Measurements from ENCODE around the gene ELL2.

Gene ELL2

DNA sequence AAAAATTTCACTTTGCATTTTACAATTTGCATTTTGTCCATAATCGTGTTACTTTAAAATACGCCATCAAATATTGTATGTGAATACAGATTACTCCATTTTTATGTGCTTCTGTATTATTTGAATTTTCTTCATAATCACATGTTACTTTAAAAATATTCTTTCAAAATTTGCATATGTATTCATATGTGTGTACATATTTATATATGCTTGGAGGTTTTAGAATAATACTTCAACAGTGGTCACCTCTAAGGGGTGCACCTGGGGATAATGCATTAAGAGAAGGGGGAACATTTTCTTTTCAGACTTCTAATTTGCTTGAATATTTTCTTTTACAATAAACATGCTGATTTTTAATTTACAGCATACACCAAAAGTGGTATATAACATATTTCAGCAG is 21.9 kb upstream of the ELL2 start:
- DNase-seq (ENCODE audit: low read depth in 2 of 3, low spot score in 2 of 3): no peak

DNA sequence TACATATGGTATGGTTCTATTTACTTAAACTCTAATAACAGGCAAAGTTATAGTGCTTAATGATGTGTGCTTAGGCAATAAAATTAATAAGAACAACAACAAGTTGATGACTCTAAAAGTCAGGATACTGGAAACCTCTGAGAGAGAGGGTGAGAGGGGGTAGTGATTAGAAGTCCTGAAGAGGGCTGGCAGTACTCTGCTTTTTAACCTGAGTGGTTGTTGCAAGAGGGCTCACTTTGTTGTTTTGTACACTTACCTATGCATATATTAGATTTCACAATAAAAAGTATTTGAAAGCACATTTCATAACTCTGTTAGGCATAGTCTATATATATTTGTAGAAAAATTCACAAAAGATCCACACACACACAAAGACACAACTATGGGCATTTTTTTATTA is 21.4 kb upstream of the ELL2 start:
- no peak for DNase-seq (ENCODE audit: low read depth in 2 of 3, low spot score in 2 of 3)

DNA sequence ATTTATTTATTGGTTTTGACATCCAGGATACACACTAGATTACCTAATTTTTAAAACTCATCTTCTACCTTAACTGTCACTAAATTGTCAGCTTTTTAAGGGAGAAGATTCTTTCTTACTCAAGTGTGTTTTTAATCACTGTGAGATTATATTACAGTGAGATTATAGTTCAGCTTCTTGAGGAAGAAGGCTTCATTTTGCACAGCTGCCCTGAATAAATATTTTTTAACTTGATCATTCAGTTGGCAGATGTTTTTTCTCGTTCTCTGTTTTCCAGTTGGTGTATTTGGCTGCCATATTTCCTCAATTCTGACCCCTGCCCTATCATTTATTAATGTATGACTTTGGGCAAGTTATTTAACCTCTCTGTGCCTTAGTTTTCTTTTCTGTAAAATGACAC is 15.0 kb upstream of the ELL2 start:
- no peak for DNase-seq (ENCODE audit: low read depth in 2 of 3, low spot score in 2 of 3)

DNA sequence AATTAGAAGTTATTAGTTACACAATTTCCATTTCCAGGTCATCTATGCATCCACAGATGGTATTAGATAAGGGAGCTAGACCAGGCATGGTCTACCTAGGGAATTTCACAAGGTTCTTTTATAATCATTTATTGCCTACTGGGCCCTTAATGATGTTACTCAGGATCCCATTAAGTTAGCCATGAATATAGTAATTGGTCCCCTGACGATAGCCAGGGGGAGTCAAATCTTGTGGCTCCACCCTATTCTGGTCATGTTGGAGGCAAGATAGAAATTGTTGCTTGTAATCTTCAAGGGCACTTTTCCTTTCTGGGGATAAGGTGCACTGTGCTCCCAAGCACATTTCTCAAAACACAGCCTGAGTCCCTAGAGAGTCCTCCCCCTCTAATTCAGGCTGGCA is 14.1 kb upstream of the ELL2 start:
- no peak for DNase-seq (ENCODE audit: low read depth in 2 of 3, low spot score in 2 of 3)

DNA sequence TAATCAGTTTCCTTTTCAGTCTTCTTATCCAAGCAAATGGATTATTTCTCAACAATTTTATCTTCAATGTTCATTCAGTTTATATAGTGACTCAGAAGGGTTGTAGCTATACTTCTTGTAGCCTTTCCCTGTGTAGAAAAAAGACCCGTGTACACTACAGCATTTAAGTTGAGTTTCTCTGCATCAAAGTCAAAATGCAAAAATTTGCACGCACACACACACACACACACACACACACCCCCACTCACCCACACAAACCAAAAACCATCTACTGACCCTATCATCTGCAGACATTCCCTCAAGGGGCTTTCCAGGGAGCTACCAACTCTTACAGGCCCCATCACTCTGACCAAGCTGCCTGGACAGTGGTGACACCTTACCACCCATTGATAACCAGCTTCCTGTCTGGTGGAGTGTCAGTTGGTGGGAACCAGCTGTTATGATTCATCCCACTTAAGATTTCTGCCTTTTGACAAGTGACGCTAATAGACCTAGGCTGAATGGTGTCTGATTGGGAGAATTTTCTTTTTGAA is 12.2 kb upstream of the ELL2 start:
- no peak for DNase-seq (ENCODE audit: low read depth in 2 of 3, low spot score in 2 of 3)

DNA sequence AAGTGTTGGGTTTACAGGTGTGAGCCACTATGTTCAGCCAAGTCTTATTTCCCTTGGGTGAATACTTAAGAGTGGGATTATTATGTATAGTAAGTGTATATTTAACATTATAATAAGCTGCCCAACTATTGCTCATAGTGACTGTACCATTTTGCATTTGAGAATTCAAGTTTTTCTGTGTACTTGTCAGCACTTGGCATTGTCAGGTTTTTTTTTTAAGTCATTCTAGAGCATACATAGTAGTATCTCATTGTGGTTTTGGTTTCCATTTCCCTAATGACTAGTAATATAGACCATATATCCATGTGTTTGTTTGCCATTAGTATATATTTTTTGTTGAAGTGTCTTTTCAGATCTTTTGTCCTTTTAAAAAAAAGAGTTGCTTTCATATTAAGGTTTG is 10.5 kb upstream of the ELL2 start:
- no peak for DNase-seq (ENCODE audit: low read depth in 2 of 3, low spot score in 2 of 3)

DNA sequence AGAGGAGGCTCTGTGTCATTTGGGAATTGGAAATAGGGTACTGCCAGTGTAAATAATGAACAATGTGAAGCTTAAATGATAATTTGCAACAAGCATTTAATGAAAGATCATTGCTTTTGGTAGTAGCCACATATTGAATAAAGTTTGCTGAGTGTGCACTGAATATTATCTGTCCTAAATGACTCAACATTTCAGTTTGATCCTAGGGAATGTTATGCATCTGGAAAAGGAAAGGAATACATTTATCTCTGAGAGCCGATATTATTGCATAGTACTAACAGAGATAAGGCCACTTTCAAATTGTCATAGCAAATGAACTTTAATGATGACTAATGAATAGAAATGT is 8.7 kb upstream of the ELL2 start:
- no peak for DNase-seq (ENCODE audit: low read depth in 2 of 3, low spot score in 2 of 3)

DNA sequence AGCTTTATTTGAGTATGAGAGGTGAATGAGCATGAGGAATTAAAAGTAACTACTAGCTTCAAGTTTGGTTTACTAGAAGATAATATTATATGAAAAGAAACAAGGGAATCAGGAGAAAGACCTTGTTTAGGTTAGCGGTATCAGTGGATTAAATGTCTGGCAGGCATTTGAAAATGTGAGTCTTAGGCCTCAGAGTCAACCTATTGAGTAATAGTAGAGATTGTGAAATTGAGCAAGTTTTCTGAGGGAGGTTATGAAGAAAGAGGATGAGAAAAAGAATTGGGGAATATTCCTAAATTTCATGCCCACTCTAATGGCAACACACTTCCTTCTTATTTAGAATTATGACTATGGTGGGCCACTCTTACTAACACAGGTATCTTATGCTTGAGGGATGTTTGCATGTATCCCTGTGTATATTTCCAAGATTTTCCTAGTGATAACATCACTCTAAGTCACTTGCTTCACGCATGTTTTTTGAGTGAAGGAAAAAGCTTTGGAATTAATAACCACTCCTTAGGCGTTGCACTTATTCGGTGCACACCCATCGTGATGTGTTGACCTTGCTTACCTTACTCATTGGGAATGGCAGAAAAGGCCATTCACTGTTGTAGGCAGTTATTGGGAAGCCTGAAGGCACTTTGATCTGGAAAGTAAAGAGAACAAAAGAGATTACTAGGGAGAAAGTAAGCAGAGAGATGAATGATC is 8.2 kb upstream of the ELL2 start:
- no peak for DNase-seq (ENCODE audit: low read depth in 2 of 3, low spot score in 2 of 3)

DNA sequence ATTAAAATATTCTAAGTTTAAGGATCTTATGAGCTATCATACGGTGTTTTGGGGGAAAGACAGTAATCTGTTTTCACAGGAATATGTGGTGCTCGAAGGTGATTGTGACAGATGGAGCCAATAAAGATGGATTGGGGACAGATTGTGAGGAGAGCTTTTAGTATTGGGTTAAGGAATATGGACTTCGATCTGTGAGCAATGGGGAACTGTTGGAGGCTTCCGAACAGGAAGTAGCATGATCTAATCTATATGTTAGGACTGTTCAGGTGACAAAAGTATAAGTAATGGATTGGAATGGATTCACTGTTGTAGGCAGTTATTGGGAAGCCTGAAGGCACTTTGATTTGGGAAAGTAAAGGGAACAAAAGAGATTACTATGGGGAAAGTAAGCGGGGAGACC is 7.4 kb upstream of the ELL2 start:
- DNase-seq (ENCODE audit: low read depth in 2 of 3, low spot score in 2 of 3): no peak

DNA sequence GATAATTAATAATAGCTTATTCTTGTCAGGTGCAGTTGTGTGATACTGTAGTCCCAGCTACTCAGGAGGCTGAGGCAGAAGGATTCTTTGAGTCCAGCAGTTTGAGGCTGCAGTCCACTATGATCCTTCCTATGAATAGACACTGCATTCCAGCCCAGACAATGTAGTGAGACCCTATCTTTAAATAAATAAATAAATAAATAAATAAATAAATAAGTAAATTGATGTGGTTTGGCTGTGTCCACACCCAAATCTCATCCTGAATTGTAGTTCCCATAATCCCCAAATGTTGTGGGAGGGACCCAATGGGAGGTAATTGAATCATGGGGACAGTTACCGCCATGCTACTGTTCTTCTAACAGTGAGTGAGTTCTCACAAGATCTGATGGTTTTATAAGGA is 5.6 kb upstream of the ELL2 start:
- no peak for DNase-seq (ENCODE audit: low read depth in 2 of 3, low spot score in 2 of 3)

DNA sequence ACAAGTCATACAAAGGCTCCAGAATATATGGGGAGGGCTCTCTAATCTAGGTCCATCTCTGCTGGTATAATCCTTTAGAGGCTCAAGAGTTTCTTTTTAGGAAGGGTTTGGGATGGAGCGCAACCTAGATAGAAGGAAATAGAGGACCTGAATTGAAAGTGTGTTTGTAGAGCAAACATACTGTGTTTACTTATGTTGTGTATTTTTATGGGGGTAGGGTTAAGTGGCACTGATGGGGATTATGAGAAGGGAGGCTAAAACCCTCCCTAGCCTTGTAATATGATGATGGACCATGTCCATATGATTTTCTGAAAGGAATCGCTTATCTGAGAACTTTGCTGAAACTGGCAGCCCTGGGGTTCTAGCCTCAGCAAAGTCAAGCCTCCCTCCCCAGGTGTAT is 4.4 kb upstream of the ELL2 start:
- no peak for DNase-seq (ENCODE audit: low read depth in 2 of 3, low spot score in 2 of 3)

DNA sequence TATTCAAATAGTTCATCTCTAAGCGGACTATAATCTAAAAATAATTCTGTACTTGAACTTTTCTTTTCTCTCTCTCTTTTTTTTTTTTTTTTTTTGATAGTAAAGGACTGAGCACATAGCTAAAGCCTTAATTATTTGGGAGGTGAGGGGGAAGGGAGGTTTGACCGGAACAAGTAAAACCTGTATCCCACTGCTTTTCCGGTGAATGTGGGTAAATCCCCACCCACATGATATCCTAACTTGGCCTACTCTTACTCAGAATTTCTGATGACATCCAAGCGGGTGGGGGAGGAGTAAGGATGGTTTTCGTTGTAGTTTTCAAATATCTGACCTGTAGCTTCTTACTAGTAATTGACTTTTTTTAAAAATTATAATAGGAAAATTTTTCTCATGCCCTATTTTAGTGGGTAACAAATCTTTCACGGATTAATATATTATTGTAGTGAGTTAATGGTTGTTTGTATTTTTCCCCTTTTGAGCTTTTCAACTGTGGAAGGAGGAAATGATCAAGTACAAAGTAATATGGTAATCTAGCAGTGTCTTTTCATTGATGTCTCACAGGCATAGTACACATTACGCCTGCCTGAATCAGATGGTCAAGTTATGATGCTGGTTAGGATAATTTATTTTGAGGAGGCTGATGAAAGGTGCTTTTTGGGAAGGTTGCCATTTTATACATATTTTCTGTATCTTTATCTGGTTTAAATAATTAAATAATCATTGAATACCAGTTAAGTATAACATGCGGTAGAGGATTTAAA is 2.2 kb upstream of the ELL2 start:
- DNase-seq (ENCODE audit: low read depth in 2 of 3, low spot score in 2 of 3): no peak

DNA sequence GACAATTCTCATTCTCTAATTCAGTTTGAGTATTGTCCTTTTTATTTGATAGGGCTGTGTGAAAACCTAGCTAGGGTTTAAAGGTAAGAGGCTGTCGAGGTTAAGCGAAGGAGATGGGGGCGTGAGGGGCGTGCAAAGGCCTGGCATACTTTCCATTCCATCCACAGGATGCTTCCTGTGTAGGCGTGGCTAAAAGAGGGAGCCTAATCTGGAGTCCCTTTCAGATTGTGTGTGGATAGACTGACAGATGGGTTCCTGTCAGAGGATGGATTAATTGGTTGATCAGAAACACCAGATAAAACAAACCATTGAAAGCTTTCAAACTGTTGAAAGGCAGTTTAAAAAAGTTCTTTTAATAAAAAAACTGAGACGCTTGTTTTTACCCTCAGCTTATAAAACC is 1.1 kb upstream of the ELL2 start:
- DNase-seq (ENCODE audit: low read depth in 2 of 3, low spot score in 2 of 3): no peak

DNA sequence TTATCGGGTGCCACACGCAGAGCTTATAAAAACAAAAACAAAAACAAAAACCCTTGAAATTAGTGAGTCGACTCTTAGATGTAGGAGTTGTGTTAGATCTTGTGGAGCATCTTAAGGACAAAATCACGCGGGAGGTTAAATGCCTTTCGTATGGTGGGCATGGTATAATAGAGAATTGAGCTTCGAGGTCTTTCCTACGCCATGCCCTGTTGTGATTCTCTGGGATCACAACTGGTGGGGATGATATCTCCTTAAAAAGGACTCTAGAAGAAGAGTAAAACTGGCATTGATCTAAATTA is 773 bp upstream of the ELL2 start:
- no peak for DNase-seq (ENCODE audit: low read depth in 2 of 3, low spot score in 2 of 3)

DNA sequence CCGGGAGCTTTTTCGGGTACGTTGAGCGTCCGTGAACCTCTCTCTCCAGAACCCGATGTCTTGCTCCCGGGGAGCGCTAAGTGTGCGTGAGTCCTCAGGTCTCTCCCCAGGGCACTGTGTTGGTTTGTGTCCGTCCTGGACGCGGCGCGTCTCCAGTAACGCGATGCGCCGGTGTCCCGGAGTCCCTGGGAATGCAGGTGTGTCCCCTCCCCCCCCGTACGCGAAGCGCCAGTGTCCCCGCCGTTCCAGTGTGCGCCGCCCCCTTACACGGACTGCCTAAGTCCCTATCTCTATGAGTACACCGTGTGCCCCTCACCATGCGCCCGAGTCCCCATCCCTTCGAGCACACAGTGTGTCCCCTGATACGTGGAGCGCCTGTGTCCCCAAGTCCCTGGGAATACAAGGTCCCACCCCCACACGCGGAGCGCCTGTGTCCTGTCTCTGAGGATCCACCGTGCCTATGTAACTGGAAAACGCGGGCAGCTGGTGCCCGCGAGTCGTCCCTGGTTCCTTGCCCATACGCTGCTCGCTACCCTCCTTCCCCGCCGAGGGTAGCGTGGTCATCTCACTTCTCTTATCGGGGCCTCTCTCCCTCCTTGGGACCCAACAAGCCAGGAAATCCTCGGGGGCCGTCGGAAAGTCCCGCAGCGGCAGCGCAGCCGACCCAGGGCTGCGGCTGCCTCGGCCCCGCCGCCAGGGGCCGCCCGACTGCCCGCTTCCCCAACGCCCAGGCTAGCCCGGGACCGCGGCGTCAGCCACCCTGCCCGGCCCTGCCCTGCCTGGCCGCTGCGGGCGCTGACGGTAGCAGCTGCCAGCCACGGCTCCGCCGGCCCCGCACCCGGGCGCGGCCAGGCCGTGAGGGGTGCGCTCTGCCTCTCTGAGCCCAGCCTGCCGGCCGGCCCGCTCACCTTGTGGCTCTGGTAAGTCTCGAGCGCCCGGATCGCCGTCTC is 709 bp downstream of the ELL2 start:
- DNase-seq (ENCODE audit: low read depth in 2 of 3, low spot score in 2 of 3): peak; percentile 47 to 67 (median 48)

DNA sequence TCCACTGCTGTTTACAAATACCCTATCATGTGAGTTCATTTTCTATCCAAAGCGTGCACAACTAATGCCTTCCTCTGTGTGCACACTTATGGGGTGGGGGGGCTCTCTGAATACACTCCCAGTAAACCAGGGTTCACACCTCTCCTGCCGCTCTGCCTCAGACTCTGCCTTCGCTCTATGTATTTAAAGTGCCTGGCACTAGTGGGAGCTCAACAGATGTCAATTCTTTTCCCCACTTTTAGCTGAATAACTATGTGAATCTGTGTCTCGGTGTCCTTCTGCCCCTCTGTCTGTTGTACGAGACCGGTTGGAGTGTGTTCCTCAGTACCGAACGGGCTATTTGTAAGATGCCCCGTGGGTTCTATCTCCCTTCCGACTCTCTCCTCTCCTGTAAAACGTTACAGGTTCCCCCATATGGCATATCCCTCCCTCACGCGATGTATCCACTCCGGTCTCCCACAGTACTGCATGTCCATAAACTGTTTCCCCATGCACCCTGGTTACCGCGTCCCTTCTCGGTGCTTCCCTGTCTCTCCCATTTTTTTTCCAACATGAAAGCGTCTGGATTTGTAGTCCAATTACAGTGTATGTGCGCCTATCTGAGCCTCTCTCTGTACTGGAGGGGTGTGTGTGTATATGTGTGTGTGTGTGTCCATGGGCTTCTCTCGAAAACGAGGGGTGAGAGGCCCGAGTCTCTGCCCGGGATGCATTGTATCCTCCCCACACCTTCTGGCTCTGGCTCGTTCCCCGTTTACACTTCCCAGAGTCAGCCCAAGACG is 1.6 kb downstream of the ELL2 start:
- no peak for DNase-seq (ENCODE audit: low read depth in 2 of 3, low spot score in 2 of 3)

DNA sequence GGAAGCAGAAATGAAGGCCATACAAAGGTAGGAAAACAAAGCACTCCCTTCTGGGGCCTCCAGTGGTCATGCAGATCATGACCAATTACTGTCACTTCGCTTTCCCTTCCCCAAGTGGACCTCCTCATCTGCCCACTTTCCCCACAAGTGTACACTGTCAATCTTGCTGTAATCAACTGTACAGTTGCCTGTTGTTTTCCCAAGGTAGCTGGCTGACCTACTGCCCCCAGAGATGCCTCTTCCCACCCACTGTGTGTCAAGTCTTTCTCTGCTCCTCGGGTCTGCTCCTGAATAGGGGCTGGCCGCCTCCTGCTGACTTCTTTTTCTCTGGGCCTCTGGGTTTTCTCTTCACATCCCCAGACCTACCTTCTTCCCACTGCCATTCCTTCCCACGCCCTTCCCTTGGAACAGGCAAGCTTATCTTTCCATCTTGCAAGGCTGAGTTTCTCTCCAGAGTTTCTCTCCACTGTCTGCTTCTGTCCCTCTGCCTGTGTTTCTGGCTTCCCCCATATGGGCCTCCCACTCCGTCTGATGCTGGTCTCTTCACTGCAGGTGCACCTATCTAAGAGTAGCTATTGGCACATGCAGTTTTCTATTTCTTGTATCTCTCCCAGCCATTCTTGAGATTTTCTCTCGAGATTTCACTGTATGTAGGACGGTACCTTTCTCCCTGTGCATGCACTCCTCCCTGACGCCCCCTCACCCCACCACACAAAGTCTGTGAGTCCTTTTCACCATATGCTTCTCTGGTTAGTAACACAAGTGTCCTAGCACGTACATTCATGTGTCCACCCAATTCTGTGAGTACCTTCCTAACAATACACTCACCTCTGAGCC is 2.4 kb downstream of the ELL2 start:
- no peak for DNase-seq (ENCODE audit: low read depth in 2 of 3, low spot score in 2 of 3)

DNA sequence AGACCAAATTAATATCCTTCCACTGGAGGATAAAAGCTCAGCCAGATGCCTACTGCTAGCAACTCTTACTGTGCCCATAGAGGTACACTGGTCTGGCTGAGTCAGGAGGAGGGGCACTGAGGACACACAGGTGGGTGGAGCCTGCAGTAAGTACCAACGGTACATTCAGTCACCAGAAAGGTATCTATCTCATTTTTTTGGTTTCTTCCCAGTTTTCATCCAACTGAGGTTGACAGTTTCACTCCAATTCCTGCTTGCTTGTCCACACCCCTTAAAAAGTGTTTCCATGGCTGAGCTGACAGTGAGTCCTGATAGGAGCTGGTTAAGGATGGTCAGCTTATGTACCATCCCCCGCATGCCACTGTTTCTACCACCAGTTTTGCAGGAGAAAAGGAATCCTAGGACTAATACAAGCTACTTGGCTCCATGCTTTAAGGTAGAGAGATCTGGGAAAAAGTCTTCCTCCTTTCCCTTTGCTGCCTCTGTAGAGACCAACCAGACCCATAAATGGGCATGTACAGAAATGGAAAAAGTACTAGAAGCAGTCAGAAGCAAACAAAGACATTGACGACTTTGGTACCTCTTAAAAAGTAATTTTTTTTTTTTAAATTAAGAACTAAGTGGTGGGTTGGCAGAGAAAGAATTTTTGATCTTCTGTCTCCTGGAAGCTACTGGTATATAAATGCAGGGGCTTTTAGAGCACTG is 3.2 kb downstream of the ELL2 start:
- no peak for DNase-seq (ENCODE audit: low read depth in 2 of 3, low spot score in 2 of 3)

DNA sequence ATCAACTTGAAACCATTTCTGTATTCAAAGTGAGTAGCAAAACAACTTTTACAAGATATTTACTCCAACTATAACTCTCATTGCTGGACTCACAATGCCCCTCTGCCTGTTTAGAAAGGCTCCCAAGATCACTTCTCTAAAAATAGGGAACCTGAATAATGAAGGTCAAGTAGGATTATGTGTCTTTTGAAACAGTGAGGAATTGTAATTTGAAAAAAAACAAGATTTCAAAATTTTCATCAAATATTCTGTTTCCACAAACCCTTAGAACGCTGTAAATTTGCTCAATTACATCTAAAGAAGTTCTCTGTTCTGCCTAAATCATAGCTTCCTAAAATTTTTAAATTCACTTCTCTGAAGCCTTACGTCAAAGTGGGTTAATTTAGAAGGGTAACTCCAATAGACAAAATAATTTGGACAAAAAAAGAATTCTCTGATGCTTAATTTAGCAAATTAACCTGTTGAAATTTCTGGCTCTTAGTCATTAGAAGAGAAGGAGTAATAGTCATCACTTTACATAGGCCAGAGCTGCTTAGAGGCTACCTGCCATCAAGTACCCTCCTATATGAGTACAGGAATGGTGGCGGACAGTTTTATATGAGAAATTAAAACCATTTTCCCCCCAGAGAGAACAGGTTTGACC is 4.0 kb downstream of the ELL2 start:
- DNase-seq (ENCODE audit: low read depth in 2 of 3, low spot score in 2 of 3): no peak

Data from activated CD8-positive, alpha-beta memory T cell treated with anti-CD3 and anti-CD28 coated beads for 48 hours (primary cell).